ENCODE results near the gene ABCA13. TPM values are rescaled to one million over a fixed set of nuclear protein-coding genes. Genes with fewer than 3 reads are reported as not detected.

The ABCA13 gene
- polyA plus RNA-seq, 3 donors, result 0.67 to 0.94 (median 0.68) TPM

DNA sequence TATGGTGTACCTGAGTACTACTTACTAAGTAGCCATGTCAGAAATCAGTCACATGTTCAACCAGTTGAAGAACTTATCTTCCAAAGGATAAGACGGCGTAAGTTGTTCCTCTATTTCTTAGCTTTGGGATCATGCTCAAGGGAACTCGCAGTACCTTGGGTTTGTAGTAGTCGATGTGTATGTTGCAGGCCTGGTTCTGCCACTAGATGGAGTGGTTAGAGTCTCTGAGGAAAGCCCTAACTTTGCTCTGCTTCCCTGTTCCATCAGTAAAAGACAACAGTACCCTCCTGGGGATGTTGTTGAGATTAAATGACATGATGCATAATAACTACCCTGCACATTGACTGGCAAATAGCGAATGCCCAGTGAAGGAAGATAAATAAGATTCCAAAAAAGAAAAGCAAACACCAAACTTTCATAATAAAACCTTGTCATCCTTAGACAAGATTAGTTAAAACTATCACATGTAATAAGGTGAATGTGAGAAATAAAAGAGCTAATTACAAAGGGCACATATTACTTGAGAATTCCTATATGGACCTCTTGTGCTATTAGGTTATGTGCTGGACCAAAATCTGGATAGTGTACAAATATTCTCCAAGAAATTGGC lies 165.9 kb downstream of the ABCA13 start:
- peak in 7 of 11 donors; percentile 2 to 9 (median 5) for DNase-seq (ENCODE audit: extremely low read depth in 1 of 11, low read depth in 9 of 11, low spot score in 4 of 11)

DNA sequence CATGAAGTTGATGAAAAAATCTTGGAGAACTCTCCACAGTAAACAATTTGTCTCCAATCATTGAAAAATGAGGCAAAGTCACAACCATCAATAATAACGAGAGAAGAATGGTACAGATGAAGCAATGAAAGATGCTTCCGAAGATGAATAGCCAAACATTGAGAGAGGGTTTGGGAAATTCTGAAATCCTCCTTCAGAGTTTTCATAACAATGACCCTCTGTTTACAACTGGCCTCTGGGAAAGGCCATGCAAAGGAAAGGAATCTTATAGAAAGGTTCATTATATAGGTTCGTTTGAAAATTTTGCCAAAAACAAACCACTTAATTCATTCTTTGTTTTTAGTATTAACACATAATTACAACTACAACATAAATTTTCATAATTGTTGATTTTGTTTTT lies 166.5 kb downstream of the ABCA13 start:
- DNase-seq (ENCODE audit: extremely low read depth in 1 of 11, low read depth in 9 of 11, low spot score in 4 of 11), result no peak

DNA sequence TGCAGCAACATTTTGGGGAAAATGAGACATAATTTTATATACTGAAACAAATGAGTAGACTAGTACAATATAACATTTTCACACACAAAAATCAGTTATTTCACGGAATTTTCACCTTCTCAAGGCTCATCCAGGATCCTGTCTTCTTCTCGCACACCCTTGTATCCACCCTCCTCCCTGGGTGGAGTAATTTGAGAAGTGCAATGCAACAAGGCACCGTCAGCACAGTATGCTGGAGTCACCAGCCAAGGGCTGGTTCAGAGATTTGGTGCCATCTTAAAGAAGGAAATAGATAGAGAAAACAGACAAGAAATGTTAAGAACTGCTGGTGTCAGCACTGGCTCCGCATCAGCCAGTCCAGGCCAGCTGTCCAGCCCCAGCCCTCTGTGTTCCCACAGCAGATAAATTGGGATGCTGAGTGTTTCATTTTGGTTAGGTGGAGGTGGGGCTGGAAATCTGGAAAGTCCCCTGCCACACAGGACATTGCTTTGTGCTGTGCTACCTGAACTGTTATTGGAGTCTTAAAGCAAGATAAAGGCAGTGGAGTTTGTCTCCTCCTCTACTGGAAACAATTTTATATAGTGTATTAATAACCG lies 176.1 kb downstream of the ABCA13 start:
- no peak for DNase-seq (ENCODE audit: extremely low read depth in 1 of 11, low read depth in 9 of 11, low spot score in 4 of 11)

DNA sequence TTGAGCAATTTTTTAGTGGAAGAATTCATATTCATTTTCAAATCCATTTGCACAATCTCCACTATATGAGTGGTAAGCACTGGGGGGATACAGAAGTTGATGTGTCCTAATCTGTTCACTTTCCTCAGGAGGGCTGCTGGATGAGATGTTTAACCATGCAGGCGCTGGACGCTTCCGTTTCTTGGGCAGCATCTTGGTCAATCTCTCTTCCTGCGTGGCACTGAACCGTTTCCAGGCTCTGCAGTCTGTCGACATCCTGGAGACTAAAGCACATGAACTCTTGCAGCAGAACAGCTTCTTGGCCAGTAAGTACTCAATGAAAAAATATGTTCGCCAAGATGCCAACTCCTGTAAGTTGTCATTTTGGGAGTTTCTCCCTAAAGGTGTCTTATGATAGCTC lies 179.3 kb downstream of the ABCA13 start:
- no peak for DNase-seq (ENCODE audit: extremely low read depth in 1 of 11, low read depth in 9 of 11, low spot score in 4 of 11)

DNA sequence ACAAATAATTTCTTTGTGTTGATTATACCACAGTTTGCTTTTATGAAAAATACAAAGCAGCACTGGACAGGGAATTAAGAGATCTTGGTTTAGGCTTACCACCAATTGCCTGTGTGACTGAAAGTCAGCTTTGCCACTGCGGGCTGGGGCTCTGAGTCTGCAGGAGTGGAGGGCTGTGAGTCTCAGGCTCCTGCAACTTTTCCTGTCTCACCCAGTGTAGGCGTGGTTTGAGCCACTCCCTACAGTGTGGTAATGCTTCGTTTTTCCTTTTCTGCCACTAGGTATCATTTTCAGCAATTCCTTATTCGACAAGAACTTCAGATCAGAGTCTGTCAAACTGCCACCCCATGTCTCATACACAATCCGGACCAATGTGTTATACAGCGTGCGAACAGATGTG lies 180.6 kb downstream of the ABCA13 start:
- no peak for DNase-seq (ENCODE audit: extremely low read depth in 1 of 11, low read depth in 9 of 11, low spot score in 4 of 11)

DNA sequence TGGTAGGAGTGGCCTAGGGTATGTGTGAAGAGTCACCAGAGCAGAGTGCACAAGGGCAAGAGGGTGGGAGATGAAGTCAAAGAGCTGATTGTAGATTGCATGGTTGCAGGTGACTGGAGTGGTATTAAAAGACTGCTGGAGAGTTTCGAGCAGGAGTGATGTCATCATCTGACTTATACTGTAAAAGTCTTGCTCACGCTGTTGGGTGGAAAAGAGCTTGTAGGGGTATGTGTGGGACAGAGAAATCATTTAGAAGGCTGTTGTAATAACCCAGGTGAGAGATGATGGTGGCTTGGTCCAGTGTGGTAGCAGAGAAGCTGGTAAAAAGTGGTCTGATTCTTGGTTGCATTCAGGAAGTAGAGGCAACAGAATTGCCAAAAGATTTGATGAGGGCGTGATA lies 184.1 kb downstream of the ABCA13 start:
- no peak for DNase-seq (ENCODE audit: extremely low read depth in 1 of 11, low read depth in 9 of 11, low spot score in 4 of 11)

DNA sequence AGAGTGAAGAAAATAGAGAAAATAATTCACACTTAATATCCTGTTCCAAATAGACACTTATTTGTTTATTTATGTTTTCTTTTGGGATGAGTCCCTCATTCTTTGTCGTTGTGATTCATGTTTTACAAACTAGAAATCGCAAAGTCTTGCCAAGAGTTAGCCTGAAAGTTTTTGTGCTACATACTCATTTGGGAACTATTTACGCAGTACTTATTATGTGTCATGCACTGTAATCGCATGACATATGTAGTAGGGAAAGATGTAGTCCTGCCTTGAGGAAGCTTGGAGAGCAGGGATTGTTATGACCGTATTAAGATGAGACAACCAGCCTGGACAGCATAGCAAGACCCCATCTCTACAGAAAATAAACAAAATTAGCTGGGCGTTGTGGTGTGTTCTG lies 189.3 kb downstream of the ABCA13 start:
- no peak for DNase-seq (ENCODE audit: extremely low read depth in 1 of 11, low read depth in 9 of 11, low spot score in 4 of 11)

DNA sequence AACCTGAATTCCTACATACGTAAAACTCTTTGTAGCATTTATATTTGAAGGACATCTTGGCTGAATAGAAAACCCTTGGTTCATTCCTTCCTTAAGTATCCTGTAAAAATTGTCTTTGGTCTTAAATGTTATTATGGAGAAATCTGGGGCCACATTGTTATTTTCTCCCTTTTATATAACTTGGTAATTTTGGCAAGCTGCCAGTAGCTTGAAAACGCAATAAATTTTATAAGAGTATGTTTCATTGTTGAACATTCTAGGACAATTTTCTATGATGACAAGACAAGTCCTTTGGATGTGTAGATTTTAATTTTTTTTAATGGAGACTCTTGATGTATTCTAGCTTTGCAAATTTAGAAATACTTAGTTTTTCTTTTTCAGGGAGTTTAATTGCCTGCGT lies 191.9 kb downstream of the ABCA13 start:
- no peak for DNase-seq (ENCODE audit: extremely low read depth in 1 of 11, low read depth in 9 of 11, low spot score in 4 of 11)

DNA sequence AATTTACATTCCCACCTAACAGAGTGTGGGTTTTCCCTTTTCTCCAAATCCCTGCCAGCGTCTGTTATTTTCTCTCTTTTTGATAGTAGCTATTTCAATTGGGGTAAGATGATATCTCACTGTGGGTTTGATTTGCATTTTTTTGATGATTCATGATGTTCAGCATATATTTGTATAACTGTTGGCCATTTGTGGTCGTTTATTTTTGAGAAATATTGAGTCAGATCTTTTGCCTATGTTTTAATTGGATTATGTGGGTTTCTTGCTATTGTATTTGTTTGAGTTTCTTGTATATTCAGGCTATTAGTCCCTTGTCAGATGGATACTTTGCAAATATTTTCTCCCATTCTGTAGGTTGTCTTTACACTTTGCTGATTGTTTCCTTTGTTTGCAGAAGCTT lies 193.8 kb downstream of the ABCA13 start:
- DNase-seq (ENCODE audit: extremely low read depth in 1 of 11, low read depth in 9 of 11, low spot score in 4 of 11), result no peak

DNA sequence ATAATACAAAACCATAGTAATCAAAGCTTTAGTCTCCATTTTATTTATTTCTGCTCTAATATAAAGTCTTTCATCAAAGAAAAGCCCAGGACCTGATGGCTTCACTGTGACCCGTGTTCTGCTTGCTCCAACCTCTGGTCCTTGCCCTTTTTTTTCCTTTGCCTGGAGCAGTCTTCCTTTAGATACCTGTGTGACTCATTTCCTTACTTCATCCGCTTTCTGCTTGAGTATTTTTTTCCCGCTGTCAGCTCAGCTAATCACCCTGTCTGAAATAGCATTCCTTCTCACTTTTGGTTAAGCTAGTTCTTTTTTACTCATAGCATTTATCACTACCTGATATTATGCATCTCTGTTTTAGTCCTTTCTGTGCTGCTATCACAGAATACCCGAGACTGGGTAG lies 194.8 kb downstream of the ABCA13 start:
- DNase-seq (ENCODE audit: extremely low read depth in 1 of 11, low read depth in 9 of 11, low spot score in 4 of 11), result no peak

DNA sequence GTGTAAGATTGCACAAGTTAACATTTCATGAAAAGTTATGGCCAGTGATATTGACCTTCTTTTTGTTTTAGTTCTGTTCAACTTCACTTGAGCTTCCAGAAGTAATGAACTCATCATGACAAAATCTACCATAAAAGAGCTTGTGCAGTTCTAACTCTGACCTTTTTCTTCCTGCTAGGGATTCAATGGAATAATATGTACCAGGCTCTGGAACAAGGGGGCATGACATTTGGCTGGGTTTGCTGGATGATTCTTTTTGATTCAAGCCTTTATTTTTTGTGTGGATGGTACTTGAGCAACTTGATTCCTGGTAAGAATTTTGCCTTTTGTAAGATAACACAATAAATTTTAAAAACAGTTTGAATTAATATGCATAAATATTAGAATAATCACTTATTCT lies 205.0 kb downstream of the ABCA13 start:
- no peak for DNase-seq (ENCODE audit: extremely low read depth in 1 of 11, low read depth in 9 of 11, low spot score in 4 of 11)

DNA sequence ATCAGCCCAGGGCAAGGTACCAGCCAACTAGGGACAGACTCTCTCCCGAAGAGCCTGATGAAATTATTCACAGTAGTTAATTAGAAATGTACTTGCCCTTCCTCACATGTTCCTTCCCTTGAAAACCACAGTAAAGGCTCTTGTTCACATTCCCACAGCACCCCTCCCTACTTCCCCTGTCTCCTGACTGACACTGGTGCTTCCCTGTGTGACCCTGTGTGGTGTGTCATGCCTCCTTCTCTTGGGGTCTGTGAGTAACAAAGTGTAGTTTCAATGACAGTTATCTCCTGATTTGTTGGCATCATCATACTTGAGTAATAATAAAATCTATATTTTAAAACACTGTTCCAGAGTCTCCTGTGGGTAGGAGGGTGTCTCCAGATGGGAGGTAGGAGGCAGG lies 209.7 kb downstream of the ABCA13 start:
- DNase-seq (ENCODE audit: extremely low read depth in 1 of 11, low read depth in 9 of 11, low spot score in 4 of 11), result no peak

DNA sequence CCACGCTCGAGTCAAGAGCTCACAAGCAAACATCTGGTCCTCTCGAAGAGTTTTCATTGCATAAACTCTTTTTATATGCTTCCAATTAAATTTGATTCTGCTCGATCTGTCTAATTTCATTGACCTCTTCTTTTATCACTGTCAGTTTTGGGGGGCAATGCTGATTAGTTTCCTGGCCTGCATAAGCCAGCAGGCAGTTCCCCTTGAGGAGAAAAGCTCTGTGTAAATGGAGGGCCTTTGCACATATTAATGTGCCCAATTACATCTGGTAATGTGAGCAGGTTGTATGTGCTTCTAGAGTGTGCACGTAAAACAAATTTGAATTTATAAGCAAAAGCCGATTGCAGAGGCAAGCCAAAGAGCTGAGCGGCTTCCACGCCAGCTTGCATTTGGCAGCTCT lies 210.3 kb downstream of the ABCA13 start:
- DNase-seq (ENCODE audit: extremely low read depth in 1 of 11, low read depth in 9 of 11, low spot score in 4 of 11), result no peak

DNA sequence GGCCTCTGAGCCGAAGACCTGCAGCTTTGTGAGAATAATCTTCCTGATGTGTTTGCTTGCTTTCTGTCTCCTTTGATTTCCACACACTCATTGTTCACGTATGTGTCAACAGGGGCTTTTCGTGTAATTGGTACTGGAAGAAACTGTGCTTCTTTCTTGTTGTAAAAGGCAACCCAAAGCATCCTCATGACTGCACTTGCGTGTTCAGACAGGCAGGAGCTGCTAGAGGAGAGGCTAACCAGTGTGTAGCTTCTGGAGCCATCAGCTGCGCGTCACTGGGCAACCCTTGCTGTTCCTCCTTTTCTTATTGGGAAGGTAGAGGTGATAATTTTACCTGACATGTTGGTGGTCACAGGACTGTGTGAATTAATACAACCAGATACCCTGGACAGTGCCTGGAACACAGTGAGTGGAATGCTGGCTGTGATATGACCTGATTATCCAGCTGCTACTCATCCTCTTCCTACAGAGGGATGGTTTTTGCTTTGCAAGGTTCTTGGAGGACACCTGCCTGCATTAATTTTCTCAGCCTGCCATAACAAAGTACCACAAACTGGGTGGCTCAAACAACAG lies 213.0 kb downstream of the ABCA13 start:
- DNase-seq (ENCODE audit: extremely low read depth in 1 of 11, low read depth in 9 of 11, low spot score in 4 of 11), result no peak

DNA sequence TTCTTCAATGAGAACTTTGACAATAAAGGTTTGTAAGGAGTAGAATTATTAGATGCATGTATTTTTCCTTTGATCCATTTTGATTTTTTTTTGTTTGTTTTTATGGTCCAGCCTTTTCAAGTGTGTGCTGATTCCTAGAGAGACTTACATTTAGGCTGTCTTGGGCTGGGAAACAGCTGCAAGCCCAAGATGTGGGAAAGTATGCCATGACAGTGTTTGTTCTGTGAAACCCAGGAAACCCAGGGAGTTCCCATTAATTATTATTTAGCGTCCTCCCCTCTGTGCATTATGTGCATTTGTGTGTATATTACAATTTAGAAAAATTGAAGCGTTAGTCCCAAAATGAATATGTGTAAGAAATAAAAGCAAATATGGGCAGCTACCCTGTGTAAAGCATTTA lies 216.7 kb downstream of the ABCA13 start:
- no peak for DNase-seq (ENCODE audit: extremely low read depth in 1 of 11, low read depth in 9 of 11, low spot score in 4 of 11)

DNA sequence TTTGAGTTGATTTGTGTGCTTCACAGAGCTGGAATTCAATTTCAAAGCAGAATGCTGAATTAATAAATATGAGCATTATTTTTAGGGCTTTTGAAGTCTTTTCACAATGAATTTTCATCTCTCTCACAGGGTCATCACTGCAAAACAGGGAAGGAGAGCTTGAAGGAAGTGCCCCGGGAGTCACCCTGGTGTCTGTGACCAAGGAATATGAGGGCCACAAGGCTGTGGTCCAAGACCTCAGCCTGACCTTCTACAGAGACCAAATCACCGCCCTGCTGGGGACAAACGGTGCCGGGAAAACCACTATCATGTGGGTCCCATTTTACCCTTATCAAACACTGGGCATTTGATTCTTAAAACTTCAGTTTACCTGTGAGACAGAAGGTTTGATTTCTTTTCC lies 217.7 kb downstream of the ABCA13 start:
- no peak for DNase-seq (ENCODE audit: extremely low read depth in 1 of 11, low read depth in 9 of 11, low spot score in 4 of 11)

DNA sequence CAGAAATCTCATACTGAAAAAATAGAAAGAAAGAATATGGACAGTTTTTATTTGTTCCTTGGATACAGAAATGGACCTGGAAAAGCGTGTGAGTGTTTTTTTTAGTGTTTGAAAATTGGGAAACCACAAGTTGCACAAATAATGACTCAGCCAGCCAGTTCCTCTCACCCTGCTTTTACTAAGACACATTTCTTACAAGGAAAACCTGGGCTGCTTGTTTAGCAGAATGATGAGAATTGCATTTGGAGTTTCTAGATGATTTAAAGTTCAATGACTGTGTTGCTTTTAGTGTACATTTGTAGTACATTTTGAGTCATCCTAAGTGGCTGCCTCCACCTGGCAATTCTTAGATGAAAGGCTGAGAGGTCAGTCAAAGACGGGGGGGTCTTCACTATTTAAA lies 218.7 kb downstream of the ABCA13 start:
- no peak for DNase-seq (ENCODE audit: extremely low read depth in 1 of 11, low read depth in 9 of 11, low spot score in 4 of 11)

DNA sequence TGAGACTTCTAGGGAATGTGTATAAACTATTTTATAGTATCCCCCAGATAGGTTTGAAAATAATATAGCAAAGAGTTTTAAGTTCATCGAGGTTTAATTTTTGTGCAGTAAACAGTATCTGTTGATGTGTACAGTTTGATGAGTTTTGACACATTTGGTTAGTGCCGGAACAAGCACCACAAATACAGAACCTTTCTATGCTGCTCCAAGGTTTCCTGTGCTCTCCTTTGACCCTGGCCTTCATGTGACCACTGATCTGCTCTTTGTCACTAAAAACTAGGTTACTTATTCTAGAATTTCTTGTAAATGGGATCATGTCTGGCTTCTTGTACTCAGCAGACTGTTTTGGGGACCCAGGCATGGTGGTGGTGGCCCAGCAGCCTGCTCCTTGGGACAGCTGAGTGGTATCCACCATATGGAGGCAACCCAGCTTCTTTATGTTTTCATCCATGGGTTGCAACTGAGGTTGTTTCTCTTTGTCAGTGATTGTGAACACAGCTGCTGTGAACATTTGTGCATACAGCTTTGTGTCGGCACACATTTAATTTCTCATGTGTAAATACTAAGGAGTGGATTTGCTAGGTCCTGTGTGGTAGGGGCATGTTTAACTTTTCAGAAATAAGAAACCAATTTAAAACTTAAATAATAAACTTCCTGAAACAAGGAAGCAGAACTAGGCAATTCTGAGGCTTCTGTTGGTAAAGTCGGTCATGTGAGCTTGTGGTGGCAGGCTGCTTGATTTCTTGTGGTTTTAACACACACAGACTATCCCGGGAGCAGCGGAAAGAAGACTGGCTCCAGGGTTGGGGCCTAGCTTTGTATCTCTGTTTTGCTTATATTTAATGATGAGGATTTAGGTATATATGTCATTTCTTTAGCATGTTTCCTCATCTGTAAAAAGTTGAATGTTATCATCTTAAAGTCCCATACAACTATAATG lies 219.4 kb downstream of the ABCA13 start:
- DNase-seq (ENCODE audit: extremely low read depth in 1 of 11, low read depth in 9 of 11, low spot score in 4 of 11), result no peak

DNA sequence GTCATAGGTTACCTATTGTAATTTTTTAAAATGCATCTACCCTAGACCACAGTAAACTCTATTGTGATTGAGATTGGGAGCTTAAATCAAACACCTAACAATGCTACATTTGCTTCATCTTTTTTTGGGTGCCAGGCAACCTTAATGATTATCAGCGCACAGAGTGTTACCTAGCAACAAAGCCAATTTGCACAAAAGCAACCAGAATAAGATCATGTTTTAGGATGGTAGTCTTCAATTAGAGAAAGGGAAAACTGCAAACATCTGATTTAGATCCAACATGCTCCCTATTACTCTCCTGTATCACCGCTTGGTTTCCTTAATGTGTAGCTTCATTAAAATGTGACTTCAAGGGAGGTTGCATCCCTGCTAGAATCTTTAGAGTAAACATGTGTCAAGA lies 226.9 kb downstream of the ABCA13 start:
- DNase-seq (ENCODE audit: extremely low read depth in 1 of 11, low read depth in 9 of 11, low spot score in 4 of 11), result no peak

DNA sequence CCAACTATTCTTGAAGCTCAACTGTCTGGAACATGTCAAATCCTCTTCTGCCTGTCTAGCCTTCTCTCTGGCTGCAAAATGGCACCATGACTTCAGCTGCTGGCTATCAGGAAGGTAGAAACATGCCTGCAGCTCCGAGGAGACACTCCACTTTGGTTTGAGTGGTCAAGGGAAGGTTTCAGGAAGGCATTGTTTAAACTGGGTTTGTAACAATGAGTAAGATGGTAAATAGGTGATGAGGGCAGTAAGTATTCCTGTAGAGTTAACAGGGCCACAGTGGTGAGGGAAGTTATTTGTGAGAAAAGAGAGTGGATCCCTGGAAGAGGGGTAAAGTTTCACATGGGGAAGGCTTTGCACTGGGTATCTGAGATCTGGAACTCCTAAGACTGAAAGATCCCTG lies 231.5 kb downstream of the ABCA13 start:
- no peak for DNase-seq (ENCODE audit: extremely low read depth in 1 of 11, low read depth in 9 of 11, low spot score in 4 of 11)

All from renal cortex interstitium (tissue), 11 donors.